ENCODE data around the gene ACAD8. TPM values are rescaled to one million over a fixed set of nuclear protein-coding genes. Genes with fewer than 3 reads are reported as not detected.

The ACAD8 gene
- total and polyA plus RNA-seq, 10 of the 15 experiments (the other 5 are each of a cell fraction or from before 2014, with no cell fraction given), result 9.9 to 34.8 (median 22.2) TPM

GRCh38 chr11:134253188-134253993 is at the start of gene ACAD8, which contains the start of gene THYN1 (continued):
- peak; percentile 38; the same call in 1 of the 2 replicates for TF ChIP-seq ZBTB40 (IDR thresholded peaks at IDR 0.05; ENCODE audit: borderline replicate concordance)
- no peak for TF ChIP-seq ESRRA (IDR thresholded peaks at IDR 0.05; ENCODE audit: low read length)
- no peak for TF ChIP-seq JUNB (IDR thresholded peaks at IDR 0.05)
- no peak for TF ChIP-seq ZNF24 (IDR thresholded peaks at IDR 0.05)
- TF ChIP-seq DPF2 (IDR thresholded peaks at IDR 0.05), result no peak
- no peak for TF ChIP-seq MTA3 (IDR thresholded peaks at IDR 0.05; ENCODE audit: borderline replicate concordance, low read length)
- no peak for TF ChIP-seq CEBPZ (IDR thresholded peaks at IDR 0.05; ENCODE audit: low read depth, low read length)
- peak; percentile 90 for TF ChIP-seq RELA (IDR thresholded peaks at IDR 0.05; ENCODE audit: borderline replicate concordance, partially characterized antibody)
- peak; percentile 49; the same call in 1 of the 2 replicates for TF ChIP-seq PML (IDR thresholded peaks at IDR 0.05; ENCODE audit: low read length)
- no peak for TF ChIP-seq SUPT20H (IDR thresholded peaks at IDR 0.05; ENCODE audit: borderline replicate concordance, control insufficient read depth, low read depth, low read length)
- peak; percentile 90 for TF ChIP-seq SREBF1 (IDR thresholded peaks at IDR 0.05; ENCODE audit: low read length)
- no peak for TF ChIP-seq SRF (IDR thresholded peaks at IDR 0.05; ENCODE audit: low read depth in 2 of 2, low read length in 2 of 2)
- no peak for TF ChIP-seq SMARCA5 (IDR thresholded peaks at IDR 0.05)
- TF ChIP-seq RFX5 (IDR thresholded peaks at IDR 0.05; ENCODE audit: low read depth, low read length), result no peak
- no peak for TF ChIP-seq FOS (IDR thresholded peaks at IDR 0.05; ENCODE audit: borderline replicate concordance, extremely low read depth, insufficient read length)
- TF ChIP-seq RELB (IDR thresholded peaks at IDR 0.05; ENCODE audit: low read depth), result peak; percentile 49; the same call in 1 of the 2 replicates
- peak; percentile 79 for TF ChIP-seq RUNX3 (IDR thresholded peaks at IDR 0.05; ENCODE audit: low read length)
- peak; percentile 38; the same call in 1 of the 2 replicates for TF ChIP-seq MXI1 (IDR thresholded peaks at IDR 0.05; ENCODE audit: low read depth, low read length)
- TF ChIP-seq WRNIP1 (IDR thresholded peaks at IDR 0.05; ENCODE audit: borderline replicate concordance, low read depth, low read length), result no peak

Measured in GM12878 (cell line).